ENCODE data around the gene SEMA7A. TPM values are rescaled to one million over a fixed set of nuclear protein-coding genes. Genes with fewer than 3 reads are reported as not detected.

The SEMA7A gene
- total and polyA plus RNA-seq, 2 of the 4 experiments (the other 2 are of a cell fraction) = 30.5 to 87.3 TPM

- Histone ChIP-seq H4K5ac (ENCODE audit: low read depth, low read length) (no peak overlapping the region), H3K14ac (replicated peaks; ENCODE audit: low read depth, low read length) (no peak overlapping the region), H3K23ac (ENCODE audit: low read depth, low read length) (no peak overlapping the region), H3K9ac (ENCODE audit: low read depth, low read length) (no peak overlapping the region), H3K18ac (ENCODE audit: low read depth, low read length) (no peak overlapping the region), H2BK20ac (ENCODE audit: low read depth, low read length) (no peak overlapping the region), H3K4ac (ENCODE audit: low read depth, low read length) (no peak overlapping the region), H3K56ac (ENCODE audit: extremely low read depth, insufficient read depth, low read length) (no peak overlapping the region), H2AK5ac (ENCODE audit: low read depth, low read length) (no peak overlapping the region), H3K9me3 (ENCODE audit: control insufficient read depth, insufficient read depth, low read length) (no peaks in the 10 kb centered on the region), H2AFZ (replicated peaks; ENCODE audit: low read length, poor library complexity) (no peak overlapping the region), H3K9me1 (ENCODE audit: insufficient read depth, low read length) (no peaks in the 10 kb centered on the region), H3K36me3 (ENCODE audit: control insufficient read depth, insufficient read depth, low read length) (no peaks in the 10 kb centered on the region), H4K91ac (ENCODE audit: insufficient read depth, low read depth, low read length) (no peak overlapping the region), H3K27me3 (ENCODE audit: control insufficient read depth, insufficient read depth, low read length) (peaks cover 50% of the 10 kb centered on the region), H2BK15ac (ENCODE audit: low read depth, low read length) (no peak overlapping the region), H2BK120ac (ENCODE audit: low read depth, low read length) (no peak overlapping the region), H2BK5ac (ENCODE audit: low read depth, low read length, poor library complexity, severe bottlenecking) (no peak overlapping the region), H3K4me3 (ENCODE audit: insufficient read depth, low read depth, low read length) (no peak overlapping the region), H3K27ac (ENCODE audit: insufficient read depth, low read length) (no peak overlapping the region), H4K20me1 (ENCODE audit: insufficient read depth, low read length) (no peaks in the 10 kb centered on the region; the same call in 1 of the 2 replicates), H4K8ac (ENCODE audit: low read depth in 2 of 2, low read length in 2 of 2) (no peak overlapping the region), H3K4me2 (ENCODE audit: low read depth, low read length) (no peak overlapping the region), H3K4me1 (ENCODE audit: control insufficient read depth, insufficient read depth, low read length) (peaks cover 5% of the 10 kb centered on the region; the same call in 1 of the 2 replicates), H3K79me1 (ENCODE audit: low read depth in 1 of 2, low read length in 2 of 2) (no peaks in the 10 kb centered on the region), H2AK9ac (replicated peaks; ENCODE audit: low read depth, low read length, poor library complexity) (no peak overlapping the region)
- no peak for DNase-seq
- CTCF ChIA-PET = no interaction called here
- intact Hi-C loops (cut with micrococcal nuclease) (loop anchor here (10.0 kb wide), 1 partner anchor 585 kb away; the partner anchor contains the start of gene RPP25), in situ Hi-C loops (cut with MboI; ENCODE audit: low sequenced_read_pairs) (loop anchor here (5.0 to 10.0 kb wide), 2 partner anchors 253 to 405 kb away; no protein-coding TSS in a partner anchor), dilution Hi-C loops (cut with HindIII; ENCODE audit: low sequenced_read_pairs, unreplicated experiment) (no loop called here)
- 100% methylated on average over 1 of the region's 2 CpGs; no CpG with 5 or more reads in 1 of the 2 experiments for WGBS, 2 experiments (ENCODE audit: extremely low coverage in 2 of 2, insufficient read length in 1 of 2)
- no peak for ATAC-seq (ENCODE audit: low read depth)
- BruUV-seq (replicated peaks) = no TSS peak
- no peak for TF ChIP-seq FOS (IDR thresholded peaks at IDR 0.05; ENCODE audit: low read depth, low read length)
- no peak for TF ChIP-seq BHLHE40 (IDR thresholded peaks at IDR 0.05; ENCODE audit: low read depth, low read length)
- POLR2A ChIA-PET (ENCODE audit: unreplicated experiment) = no interaction called here
Measured at GRCh38 chr15:74369756-74370155, 64.0 kb downstream of the SEMA7A start.
